ENCODE measurements around the gene NFASC. TPM values are rescaled to one million over a fixed set of nuclear protein-coding genes. Genes with fewer than 3 reads are reported as not detected.

The NFASC gene
- total RNA-seq, 1 donor from 2014 or later = 3.8 TPM

DNA sequence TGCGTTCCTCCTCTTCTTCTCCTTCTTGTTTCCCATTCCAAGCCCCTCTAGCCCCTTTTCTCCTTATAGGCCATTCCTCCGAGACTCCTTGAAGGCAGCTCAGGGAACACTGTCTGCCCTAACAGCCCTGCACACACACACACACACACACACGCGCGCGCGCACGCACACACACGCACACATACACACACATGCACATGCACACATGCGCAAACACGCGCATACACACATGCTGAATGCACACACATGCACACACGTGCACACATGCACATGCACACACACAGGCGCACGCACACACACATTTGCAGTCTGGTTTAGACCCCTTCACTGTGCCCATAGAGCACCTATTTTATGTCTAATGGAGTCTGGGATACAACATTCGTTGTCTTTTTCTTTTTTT, 154.6 kb downstream of the NFASC start:
- H3K27me3 Mint-ChIP-seq (ENCODE audit: unreplicated experiment) = peaks cover 2% of the 10 kb centered on the region
- H3K9me3 Mint-ChIP-seq (ENCODE audit: unreplicated experiment) = no peaks in the 10 kb centered on the region
- no peak overlapping the region for H3K27ac Mint-ChIP-seq (ENCODE audit: unreplicated experiment)
- no peaks in the 10 kb centered on the region for H3K36me3 Mint-ChIP-seq (ENCODE audit: low read depth, unreplicated experiment)
- no peak for DNase-seq (ENCODE audit: low spot score)
- no peaks in the 10 kb centered on the region for H3K4me1 Mint-ChIP-seq (ENCODE audit: unreplicated experiment)
- TF ChIP-seq, protein P1, sequence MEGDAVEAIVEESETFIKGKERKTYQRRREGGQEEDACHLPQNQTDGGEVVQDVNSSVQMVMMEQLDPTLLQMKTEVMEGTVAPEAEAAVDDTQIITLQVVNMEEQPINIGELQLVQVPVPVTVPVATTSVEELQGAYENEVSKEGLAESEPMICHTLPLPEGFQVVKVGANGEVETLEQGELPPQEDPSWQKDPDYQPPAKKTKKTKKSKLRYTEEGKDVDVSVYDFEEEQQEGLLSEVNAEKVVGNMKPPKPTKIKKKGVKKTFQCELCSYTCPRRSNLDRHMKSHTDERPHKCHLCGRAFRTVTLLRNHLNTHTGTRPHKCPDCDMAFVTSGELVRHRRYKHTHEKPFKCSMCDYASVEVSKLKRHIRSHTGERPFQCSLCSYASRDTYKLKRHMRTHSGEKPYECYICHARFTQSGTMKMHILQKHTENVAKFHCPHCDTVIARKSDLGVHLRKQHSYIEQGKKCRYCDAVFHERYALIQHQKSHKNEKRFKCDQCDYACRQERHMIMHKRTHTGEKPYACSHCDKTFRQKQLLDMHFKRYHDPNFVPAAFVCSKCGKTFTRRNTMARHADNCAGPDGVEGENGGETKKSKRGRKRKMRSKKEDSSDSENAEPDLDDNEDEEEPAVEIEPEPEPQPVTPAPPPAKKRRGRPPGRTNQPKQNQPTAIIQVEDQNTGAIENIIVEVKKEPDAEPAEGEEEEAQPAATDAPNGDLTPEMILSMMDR (IDR thresholded peaks at IDR 0.05; ENCODE audit: unreplicated experiment) = no peak
- H3K4me3 Mint-ChIP-seq (ENCODE audit: unreplicated experiment) = no peak overlapping the region

GRCh38 chr1:205026181-205026580, 155.5 kb downstream of the NFASC start:
- H3K4me1 Mint-ChIP-seq (ENCODE audit: unreplicated experiment) = no peaks in the 10 kb centered on the region
- no peak overlapping the region for H3K27ac Mint-ChIP-seq (ENCODE audit: unreplicated experiment)
- H3K27me3 Mint-ChIP-seq (ENCODE audit: unreplicated experiment) = peaks cover 2% of the 10 kb centered on the region
- no peaks in the 10 kb centered on the region for H3K36me3 Mint-ChIP-seq (ENCODE audit: low read depth, unreplicated experiment)
- no peaks in the 10 kb centered on the region for H3K9me3 Mint-ChIP-seq (ENCODE audit: unreplicated experiment)
- no peak overlapping the region for H3K4me3 Mint-ChIP-seq (ENCODE audit: unreplicated experiment)
- TF ChIP-seq, protein P1 (IDR thresholded peaks at IDR 0.05; ENCODE audit: unreplicated experiment) = no peak
- DNase-seq (ENCODE audit: low spot score) = no peak

- H3K9me3 Mint-ChIP-seq (ENCODE audit: unreplicated experiment) = no peaks in the 10 kb centered on the region
- H3K4me3 Mint-ChIP-seq (ENCODE audit: unreplicated experiment) = no peak overlapping the region
- TF ChIP-seq, protein P1 (IDR thresholded peaks at IDR 0.05; ENCODE audit: unreplicated experiment) = no peak
- no peak overlapping the region for H3K27ac Mint-ChIP-seq (ENCODE audit: unreplicated experiment)
- H3K27me3 Mint-ChIP-seq (ENCODE audit: unreplicated experiment) = peaks cover 2% of the 10 kb centered on the region
- no peaks in the 10 kb centered on the region for H3K4me1 Mint-ChIP-seq (ENCODE audit: unreplicated experiment)
- no peaks in the 10 kb centered on the region for H3K36me3 Mint-ChIP-seq (ENCODE audit: low read depth, unreplicated experiment)
- DNase-seq (ENCODE audit: low spot score) = no peak
These were observed 157.7 kb downstream of the NFASC start for GRCh38 chr1:205028390-205028789.

- Mint-ChIP-seq H3K27ac (ENCODE audit: unreplicated experiment) (no peak overlapping the region), H3K4me3 (ENCODE audit: unreplicated experiment) (no peak overlapping the region), H3K36me3 (ENCODE audit: low read depth, unreplicated experiment) (no peaks in the 10 kb centered on the region), H3K27me3 (ENCODE audit: unreplicated experiment) (peaks cover 2% of the 10 kb centered on the region), H3K9me3 (ENCODE audit: unreplicated experiment) (no peaks in the 10 kb centered on the region), H3K4me1 (ENCODE audit: unreplicated experiment) (no peaks in the 10 kb centered on the region)
- DNase-seq (ENCODE audit: low spot score) = no peak
- TF ChIP-seq, protein P1 (IDR thresholded peaks at IDR 0.05; ENCODE audit: unreplicated experiment) = no peak
These were observed 158.3 kb downstream of the NFASC start for GRCh38 chr1:205028924-205029323.

DNA sequence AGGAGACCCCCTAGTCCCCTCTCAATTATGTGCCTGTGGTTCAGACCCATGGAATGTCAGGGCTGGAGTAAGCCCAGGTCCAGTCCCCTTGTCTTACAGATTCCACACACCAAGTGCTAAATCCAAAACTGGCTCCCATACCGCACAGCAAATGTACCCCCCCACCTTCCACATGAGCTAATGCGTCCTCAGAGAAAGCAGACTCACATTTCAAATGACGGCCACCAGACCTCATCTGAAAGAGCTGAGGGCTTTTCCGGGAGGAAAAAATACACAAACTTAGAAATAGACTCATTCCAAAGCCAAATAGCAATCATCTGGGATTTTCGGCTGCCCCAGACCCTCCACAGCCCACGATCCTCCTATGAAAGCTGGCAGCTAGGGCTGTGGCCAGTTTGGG, 159.6 kb downstream of the NFASC start:
- no peaks in the 10 kb centered on the region for H3K36me3 Mint-ChIP-seq (ENCODE audit: low read depth, unreplicated experiment)
- DNase-seq (ENCODE audit: low spot score) = no peak
- no peak overlapping the region for H3K27ac Mint-ChIP-seq (ENCODE audit: unreplicated experiment)
- H3K9me3 Mint-ChIP-seq (ENCODE audit: unreplicated experiment) = no peaks in the 10 kb centered on the region
- H3K4me3 Mint-ChIP-seq (ENCODE audit: unreplicated experiment) = no peak overlapping the region
- H3K4me1 Mint-ChIP-seq (ENCODE audit: unreplicated experiment) = no peaks in the 10 kb centered on the region
- TF ChIP-seq, protein P1 (IDR thresholded peaks at IDR 0.05; ENCODE audit: unreplicated experiment) = no peak
- peaks cover 2% of the 10 kb centered on the region for H3K27me3 Mint-ChIP-seq (ENCODE audit: unreplicated experiment)

Data from endothelial cell (in vitro differentiated cells).